ENCODE data around the gene HAPLN2. TPM values are rescaled to one million over a fixed set of nuclear protein-coding genes. Genes with fewer than 3 reads are reported as not detected.

Gene HAPLN2
- total and polyA plus RNA-seq, 2 of the 8 experiments (the other 6 are each of a cell fraction or from before 2014, with no cell fraction given), result 0.19 to 0.51 TPM

- TF ChIP-seq CHD7 (IDR thresholded peaks at IDR 0.05; ENCODE audit: insufficient replicate concordance, low read length) (no peak), SIN3A (conservative IDR thresholded peaks at IDR 0.05 in 1 of 2, IDR thresholded peaks at IDR 0.05 in 1 of 2; ENCODE audit: low read depth in 1 of 2, low read length in 2 of 2) (no peak), RFX5 (IDR thresholded peaks at IDR 0.05; ENCODE audit: borderline replicate concordance, low read depth, low read length) (no peak), NANOG (IDR thresholded peaks at IDR 0.05; ENCODE audit: insufficient read depth, low read depth, low read length, poor library complexity, severe bottlenecking) (no peak), EP300 (IDR thresholded peaks at IDR 0.05; ENCODE audit: borderline replicate concordance in 1 of 2, low read depth in 2 of 2, low read length in 2 of 2) (no peak), CEBPB (IDR thresholded peaks at IDR 0.05; ENCODE audit: low read depth, low read length) (no peak), SUZ12 (IDR thresholded peaks at IDR 0.05; ENCODE audit: low read length) (no peak)
These were observed 43.5 kb downstream of the HAPLN2 start (continued) for GRCh38 chr1:156662800-156663055.

Measured in H1 (cell line).